Right renal cortex interstitium (tissue), 3 donors: ENCODE data around the gene RBM46. TPM values are rescaled to one million over a fixed set of nuclear protein-coding genes. Genes with fewer than 3 reads are reported as not detected.

Source experiments
- DNase-seq, 3 donors: peaks; one replicate each; pipeline ENCODE4 v3.0.0-alpha.2; 2013; ENCODE audit warnings: low read depth in 3 of 3, low spot score in 2 of 3
- polyA plus RNA-seq, 3 donors: library from polyadenylated mRNA; unstranded; fragments of 120-200 nt; gene quantifications; one replicate each; pipeline ENCODE4 v1.2.1, GENCODE V29; 2013; ENCODE audit not compliant: insufficient read length in 3 of 3

Gene RBM46
- polyA plus RNA-seq = under 1 TPM in 2 of 3 donors, not detected in 1; 0.08 to 0.10 TPM

GRCh38 chr4:154781126-154781982 is at the start of gene RBM46:
Gene RBM46, plus strand, starts transcription at chr4:154781272. Its CDS starts 15,481 bp downstream, at chr4:154796753.
- no peak for DNase-seq

GRCh38 chr4:154731756-154732155 is 49.3 kb upstream of the RBM46 start:
- DNase-seq = no peak

GRCh38 chr4:154732669-154733068 is 48.4 kb upstream of the RBM46 start:
- no peak for DNase-seq

- DNase-seq = no peak
Measured at GRCh38 chr4:154736770-154737169, 44.3 kb upstream of the RBM46 start.

DNA sequence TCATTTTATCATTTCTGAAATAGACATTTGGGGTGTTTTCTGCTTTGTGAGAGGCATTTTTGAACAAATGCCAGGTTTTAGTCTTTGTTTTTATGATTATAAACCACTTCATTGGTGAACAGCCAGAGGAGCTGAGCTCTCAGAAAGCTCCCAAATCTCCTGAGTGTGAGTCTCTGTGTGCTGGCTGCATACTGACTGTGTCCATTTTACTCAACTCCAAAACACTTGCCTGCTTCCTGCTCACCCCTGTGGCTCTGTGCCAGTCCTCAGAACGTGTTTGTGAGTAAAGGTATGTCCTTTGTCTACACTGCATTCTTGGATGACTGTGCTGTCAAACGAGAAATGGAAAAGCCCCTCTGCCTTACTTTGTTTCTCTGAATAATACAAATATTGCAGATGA is 42.6 kb upstream of the RBM46 start:
- no peak for DNase-seq

GRCh38 chr4:154739111-154739510 is 42.0 kb upstream of the RBM46 start:
- no peak for DNase-seq

DNA sequence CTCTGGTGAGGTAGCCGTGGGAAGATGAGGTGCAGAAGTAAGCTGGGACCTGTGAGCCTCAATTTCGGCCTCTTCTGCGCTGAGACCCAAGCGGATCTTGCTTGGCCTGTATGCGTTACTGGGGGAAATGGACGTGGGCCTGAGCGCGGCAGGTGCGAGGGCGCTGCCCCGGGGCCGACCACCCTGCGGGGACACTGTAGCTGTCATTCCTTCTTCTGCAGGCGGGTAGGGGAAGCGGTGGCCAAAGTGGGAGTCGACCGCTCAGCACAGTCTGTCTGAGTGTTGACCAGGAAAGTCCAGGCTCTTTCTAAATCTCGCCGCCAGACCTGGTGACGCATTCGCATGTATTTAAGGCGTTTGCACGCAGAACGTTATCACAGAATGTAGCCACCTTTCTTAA is 40.6 kb upstream of the RBM46 start:
- no peak for DNase-seq

- no peak for DNase-seq
Measured at GRCh38 chr4:154741131-154741665, 39.9 kb upstream of the RBM46 start.

- no peak for DNase-seq
Measured at GRCh38 chr4:154741922-154742850, 38.9 kb upstream of the RBM46 start.

DNA sequence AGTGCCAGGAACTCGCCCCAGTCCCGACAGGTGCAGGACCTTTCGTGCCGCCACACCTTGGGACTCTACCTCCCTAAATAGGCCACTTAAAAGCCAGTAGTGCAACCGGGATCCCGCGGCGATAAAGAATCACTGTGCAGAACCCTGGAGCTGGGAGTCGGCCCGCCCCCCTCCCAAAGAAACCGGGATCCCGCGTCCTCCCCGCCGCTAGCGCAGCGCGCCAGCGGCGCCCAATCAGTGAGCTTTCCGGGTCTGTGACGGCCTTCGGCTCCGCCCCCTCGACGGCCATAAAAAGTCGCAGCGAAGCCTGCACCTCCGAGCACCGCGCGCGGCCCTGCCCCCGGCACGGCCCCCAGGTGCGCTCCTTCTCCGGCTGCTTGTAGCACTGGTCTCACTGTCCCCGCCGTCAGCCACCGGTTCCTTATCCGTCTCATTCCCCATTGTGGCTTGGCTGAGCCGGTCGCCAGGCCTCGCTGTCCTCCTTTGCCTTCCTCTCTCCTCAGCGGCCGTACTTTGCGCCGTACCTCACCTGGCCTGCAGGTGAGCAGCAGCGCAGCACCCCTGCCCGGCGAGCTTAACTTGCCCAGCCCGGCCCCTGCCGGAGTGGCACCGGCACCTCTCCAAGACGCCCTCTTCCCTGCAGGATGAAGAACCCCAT is 37.3 kb upstream of the RBM46 start, which contains the start of gene LRAT:
LRAT (plus strand) TSS at position 318 of the 658 bp plus-strand sequence; CDS start at position 645, 327 bp downstream.
- peak in 1 of 3 donors; percentile 32 for DNase-seq

GRCh38 chr4:154744341-154744926 is 36.6 kb upstream of the RBM46 start:
- DNase-seq = no peak

GRCh38 chr4:154757713-154758112 is 23.4 kb upstream of the RBM46 start:
- no peak for DNase-seq

DNA sequence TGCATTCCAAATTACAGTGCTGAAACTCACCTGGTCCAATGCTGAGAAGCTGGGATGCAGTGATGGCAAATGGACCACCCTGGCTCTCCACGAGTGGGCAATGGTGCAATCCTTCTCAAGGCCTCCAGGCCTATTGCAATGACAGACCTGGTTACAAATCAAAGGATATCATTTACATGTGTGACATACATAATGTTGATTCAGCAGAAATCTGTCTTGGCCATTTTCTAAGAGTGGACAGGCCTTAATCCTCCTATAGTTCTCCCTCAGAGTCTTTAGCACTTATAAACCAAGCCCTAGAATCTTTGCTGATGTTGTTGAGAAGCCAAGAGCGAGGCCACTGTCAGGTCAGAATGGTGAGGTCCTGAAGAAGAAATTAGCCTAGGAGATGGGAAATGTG is 20.2 kb upstream of the RBM46 start:
- DNase-seq = no peak

DNA sequence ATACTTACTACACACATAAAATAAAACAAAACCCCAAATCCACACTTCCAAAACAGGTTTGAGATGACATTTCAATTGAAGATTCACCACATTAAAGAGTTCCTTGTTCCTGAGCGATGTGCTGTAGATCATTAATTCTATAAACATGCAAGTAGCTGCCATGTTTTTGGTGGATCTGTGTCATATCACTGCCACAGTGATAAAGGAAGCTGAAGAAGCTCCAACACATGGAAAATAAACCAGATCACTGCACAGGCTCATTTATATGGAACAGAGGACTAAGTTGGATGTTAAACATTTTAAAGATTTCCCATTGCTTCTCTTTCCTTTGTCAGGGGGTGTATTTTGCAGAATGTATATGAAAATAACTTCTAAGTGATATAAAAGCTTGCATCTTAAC is 2.8 kb upstream of the RBM46 start:
- no peak for DNase-seq

DNA sequence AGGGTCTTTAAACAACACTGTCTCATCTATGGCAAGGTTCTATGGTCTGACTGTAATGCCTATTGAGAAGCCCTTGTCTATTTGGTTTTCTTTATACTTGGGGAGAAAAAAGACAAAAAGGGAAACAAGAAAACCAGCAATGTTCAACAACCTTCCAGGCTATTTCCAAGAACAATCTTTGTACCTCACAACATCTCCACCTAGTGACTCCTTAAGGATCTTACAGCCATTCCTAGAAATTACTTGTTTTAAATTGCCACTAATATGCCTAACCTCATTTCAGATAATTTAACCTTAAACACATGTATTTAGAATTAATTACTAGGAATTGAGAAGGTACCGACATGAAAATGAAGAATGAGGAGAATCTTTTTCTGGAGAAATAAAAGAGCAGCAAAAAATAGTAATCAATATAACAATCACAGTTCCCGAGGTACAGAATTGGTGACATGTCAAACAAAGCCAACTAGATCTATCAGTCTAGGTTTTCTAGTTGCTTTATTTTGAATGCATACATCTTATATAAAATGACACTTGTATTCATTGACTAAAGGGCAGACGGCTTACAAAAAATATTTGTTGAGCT is 1.6 kb upstream of the RBM46 start:
- DNase-seq = peak in 1 of 3 donors; percentile 8

DNA sequence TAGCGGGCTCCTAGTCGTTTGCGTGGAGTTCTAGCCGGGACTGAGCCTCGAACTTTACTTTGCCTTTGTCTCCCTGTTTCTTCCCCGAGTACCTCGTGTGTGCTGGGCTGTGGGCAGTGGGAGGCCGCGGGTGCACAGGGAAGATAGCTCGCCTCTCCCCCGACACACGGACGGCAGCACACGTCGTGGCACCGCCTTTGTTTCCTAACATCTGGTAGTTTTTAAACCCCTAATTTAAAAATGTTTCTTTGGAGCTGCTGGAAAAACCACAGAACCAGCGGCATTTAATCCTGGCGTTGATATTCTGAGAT is 866 bp downstream of the RBM46 start:
- no peak for DNase-seq

- no peak for DNase-seq
Measured at GRCh38 chr4:154807042-154807630, 26.1 kb downstream of the RBM46 start.

DNA sequence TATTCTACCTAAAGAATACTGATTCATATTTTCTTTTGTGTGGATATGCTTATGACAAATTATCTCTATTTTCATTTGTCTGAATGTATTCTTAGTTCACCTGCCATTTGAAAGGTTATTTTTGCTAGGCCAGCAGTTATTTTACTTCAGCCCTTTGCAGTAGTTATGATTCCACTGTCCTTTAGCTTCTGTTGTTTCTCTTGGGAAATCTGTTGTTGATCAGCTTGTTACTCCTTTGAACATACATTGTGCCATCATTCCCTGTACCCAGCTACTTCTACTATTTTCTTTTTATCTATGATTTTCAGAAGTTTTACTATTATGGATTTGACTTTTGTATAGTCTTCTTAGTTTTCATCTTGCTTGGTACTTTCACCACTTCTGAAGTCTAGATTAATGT is 37.2 kb downstream of the RBM46 start:
- DNase-seq = no peak

- DNase-seq = no peak
Measured at GRCh38 chr4:154822775-154823174, 41.7 kb downstream of the RBM46 start.

DNA sequence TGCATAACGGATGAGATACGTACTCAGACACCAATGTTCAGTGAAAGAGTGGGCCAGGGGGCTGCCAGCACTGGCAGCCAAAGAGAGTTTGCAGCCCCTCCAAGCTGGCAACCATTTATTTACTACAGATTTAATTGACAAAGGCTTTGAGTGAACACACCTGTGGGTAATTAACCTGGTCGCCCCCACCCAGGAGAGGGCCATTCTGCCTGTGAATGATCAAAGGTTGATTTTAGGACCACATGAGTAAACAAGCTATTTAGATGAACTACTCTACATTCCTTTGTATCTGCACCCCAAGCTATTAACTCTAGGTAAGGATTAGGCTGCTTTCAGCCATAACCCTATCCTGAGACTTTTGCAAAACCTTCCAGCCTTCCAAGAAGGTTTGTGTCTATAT is 55.0 kb downstream of the RBM46 start:
- DNase-seq = no peak
